ENCODE data around the gene KEL.

DNA sequence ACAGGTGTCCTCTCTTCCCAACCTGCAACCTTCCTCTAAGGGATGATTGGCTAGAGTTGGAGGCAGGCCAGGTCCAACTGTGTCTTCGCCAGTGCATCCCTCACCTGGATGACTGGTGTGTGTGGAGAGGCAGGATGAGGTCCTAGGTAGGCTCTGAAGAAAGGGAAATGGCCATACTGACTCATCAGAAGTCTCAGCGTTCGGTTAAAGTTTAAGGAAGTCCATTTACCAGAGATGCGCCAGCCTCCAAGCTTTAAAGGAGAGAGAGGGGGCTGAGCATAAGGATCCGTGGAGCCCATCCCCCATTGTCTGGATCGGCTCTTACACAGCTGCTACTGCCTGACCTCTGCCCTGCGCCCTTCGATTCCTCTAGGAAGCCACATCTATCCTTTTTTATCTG lies 4.4 kb downstream of the KEL start:
- TF ChIP-seq YY1 (IDR thresholded peaks at IDR 0.05; ENCODE audit: insufficient read depth, insufficient read length) (no peak), SUZ12 (IDR thresholded peaks at IDR 0.05; ENCODE audit: extremely low read depth, insufficient read depth, insufficient read length) (no peak), ZNF274 (IDR thresholded peaks at IDR 0.05; ENCODE audit: low read depth, low read length) (no peak)
